ENCODE data around the gene OR51E2. TPM values are rescaled to one million over a fixed set of nuclear protein-coding genes. Genes with fewer than 3 reads are reported as not detected.

Gene OR51E2
- total RNA-seq, 2 donors from 2014 or later = not detected

DNA sequence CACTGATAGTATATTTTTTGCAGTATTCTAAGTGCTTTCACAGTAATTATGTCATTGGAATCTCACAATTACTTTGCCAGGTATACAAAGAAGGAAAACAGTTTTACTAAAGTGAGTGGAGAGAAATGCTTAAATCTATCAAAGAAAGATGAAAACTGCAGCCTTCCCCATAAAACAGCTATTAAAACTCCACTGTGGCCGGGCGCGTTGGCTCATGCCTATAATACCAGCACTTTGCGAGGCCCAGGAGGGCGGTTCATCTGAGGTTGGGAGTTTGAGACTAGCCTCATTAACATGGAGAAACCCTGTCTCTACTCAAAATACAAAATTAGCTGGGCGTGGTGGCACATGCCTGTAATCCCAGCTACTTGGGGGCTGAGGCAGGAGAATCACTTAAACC, 34.8 kb downstream of the OR51E2 start:
- Histone ChIP-seq H3K9me3 (ENCODE audit: control insufficient read depth, low read length) (no peaks in the 10 kb centered on the region), H3K4me3 (ENCODE audit: low read length) (no peak overlapping the region), H3K27me3 (ENCODE audit: control insufficient read depth, insufficient read depth, low read length, poor library complexity, severe bottlenecking) (no peaks in the 10 kb centered on the region), H3K9ac (ENCODE audit: extremely low read depth, low read length, poor library complexity, severe bottlenecking) (no peak overlapping the region), H3K4me1 (ENCODE audit: control insufficient read depth, insufficient read depth, low read length) (no peaks in the 10 kb centered on the region), H3K27ac (ENCODE audit: low read depth, low read length) (no peak overlapping the region), H3K36me3 (ENCODE audit: control insufficient read depth, insufficient read depth, low read length) (no peaks in the 10 kb centered on the region)
- WGBS, 2 experiments (ENCODE audit: insufficient coverage in 1 of 2, insufficient read length in 1 of 2) = 84 to 91% methylated on average over 5 to 6 of the region's 6 CpGs
- Mint-ChIP-seq H3K4me3 (no peak overlapping the region), H3K27me3 (ENCODE audit: insufficient read depth) (no peaks in the 10 kb centered on the region), H3K36me3 (ENCODE audit: low read depth) (no peaks in the 10 kb centered on the region), H3K4me1 (peaks cover 9% of the 10 kb centered on the region), H3K9me3 (no peaks in the 10 kb centered on the region), H3K27ac (no peak overlapping the region)
- TF ChIP-seq, protein P1, sequence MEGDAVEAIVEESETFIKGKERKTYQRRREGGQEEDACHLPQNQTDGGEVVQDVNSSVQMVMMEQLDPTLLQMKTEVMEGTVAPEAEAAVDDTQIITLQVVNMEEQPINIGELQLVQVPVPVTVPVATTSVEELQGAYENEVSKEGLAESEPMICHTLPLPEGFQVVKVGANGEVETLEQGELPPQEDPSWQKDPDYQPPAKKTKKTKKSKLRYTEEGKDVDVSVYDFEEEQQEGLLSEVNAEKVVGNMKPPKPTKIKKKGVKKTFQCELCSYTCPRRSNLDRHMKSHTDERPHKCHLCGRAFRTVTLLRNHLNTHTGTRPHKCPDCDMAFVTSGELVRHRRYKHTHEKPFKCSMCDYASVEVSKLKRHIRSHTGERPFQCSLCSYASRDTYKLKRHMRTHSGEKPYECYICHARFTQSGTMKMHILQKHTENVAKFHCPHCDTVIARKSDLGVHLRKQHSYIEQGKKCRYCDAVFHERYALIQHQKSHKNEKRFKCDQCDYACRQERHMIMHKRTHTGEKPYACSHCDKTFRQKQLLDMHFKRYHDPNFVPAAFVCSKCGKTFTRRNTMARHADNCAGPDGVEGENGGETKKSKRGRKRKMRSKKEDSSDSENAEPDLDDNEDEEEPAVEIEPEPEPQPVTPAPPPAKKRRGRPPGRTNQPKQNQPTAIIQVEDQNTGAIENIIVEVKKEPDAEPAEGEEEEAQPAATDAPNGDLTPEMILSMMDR (conservative IDR thresholded peaks at IDR 0.05) = no peak
- DNase-seq = no peak

DNA sequence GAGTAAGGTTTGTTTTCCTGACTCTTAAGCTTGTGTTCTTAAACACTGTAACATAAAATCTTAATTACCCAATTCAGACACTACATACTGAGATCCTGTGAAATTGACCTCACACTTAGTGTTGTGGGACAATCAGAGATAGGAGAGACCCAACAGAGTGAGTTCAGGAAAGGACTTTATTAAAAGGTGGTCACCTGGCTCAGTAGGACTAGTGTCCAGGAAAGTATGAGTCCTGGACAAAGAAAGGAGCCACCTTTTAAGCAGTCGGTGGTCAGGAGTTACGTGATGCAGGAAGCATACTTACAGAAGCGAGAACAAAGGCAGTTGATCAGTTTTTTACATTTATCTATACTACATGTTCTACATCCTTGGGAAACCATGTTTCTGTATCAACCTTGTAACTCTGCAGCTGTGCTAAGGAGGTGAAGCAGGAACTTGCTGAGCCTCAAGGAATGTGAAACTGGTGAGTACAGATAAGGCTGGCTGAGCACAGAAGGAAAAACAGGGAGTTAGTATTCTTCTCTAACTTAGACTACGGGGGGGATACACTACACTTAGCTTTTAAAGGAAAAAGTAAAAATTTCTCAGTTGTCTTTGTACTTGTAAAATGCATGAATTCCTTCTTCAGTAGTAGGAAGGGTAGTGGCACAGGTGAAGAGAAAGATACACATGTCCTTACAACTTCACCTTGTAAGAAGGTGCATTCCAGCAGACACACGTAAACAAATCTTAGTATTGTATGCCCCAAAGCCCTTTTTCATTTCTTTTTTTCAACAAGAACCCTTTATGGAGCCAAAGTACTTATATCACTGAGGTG, 38.8 kb downstream of the OR51E2 start:
- WGBS, 2 experiments (ENCODE audit: insufficient coverage in 1 of 2, insufficient read length in 1 of 2) = 83 to 93% methylated on average over 3 to 5 of the region's 5 CpGs
- Mint-ChIP-seq H3K27ac (peak overlapping the region; percentile 75), H3K36me3 (ENCODE audit: low read depth) (no peaks in the 10 kb centered on the region), H3K4me3 (no peak overlapping the region), H3K9me3 (no peaks in the 10 kb centered on the region), H3K27me3 (ENCODE audit: insufficient read depth) (no peaks in the 10 kb centered on the region), H3K4me1 (peaks cover 9% of the 10 kb centered on the region)
- no peaks in the 10 kb centered on the region for H3K27me3 ChIP-seq (ENCODE audit: control insufficient read depth, insufficient read depth, low read length, poor library complexity, severe bottlenecking)
- no peaks in the 10 kb centered on the region for H3K36me3 ChIP-seq (ENCODE audit: control insufficient read depth, insufficient read depth, low read length)
- no peaks in the 10 kb centered on the region for H3K9me3 ChIP-seq (ENCODE audit: control insufficient read depth, low read length)
- TF ChIP-seq, protein P1 (conservative IDR thresholded peaks at IDR 0.05) = no peak
- peak overlapping the region; percentile 7 for H3K4me3 ChIP-seq (ENCODE audit: low read length)
- no peak overlapping the region for H3K9ac ChIP-seq (ENCODE audit: extremely low read depth, low read length, poor library complexity, severe bottlenecking)
- no peak for DNase-seq
- H3K4me1 ChIP-seq (ENCODE audit: control insufficient read depth, insufficient read depth, low read length) = no peaks in the 10 kb centered on the region
- no peak overlapping the region for H3K27ac ChIP-seq (ENCODE audit: low read depth, low read length)

DNA sequence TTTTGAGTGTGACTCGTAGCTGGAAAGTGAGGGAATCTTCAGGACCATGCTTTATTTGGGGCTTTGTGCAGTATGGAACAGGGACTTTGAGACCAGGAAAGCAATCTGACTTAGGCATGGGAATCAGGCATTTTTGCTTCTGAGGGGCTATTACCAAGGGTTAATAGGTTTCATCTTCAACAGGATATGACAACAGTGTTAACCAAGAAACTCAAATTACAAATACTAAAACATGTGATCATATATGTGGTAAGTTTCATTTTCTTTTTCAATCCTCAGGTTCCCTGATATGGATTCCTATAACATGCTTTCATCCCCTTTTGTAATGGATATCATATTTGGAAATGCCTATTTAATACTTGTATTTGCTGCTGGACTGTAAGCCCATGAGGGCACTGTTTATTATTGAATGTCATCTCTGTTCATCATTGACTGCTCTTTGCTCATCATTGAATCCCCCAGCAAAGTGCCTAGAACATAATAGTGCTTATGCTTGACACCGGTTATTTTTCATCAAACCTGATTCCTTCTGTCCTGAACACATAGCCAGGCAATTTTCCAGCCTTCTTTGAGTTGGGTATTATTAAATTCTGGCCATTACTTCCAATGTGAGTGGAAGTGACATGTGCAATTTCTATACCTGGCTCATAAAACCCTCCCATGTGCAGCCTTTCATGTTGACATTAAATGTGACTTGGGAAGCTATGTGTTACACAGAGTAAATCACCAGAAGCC, 42.9 kb downstream of the OR51E2 start:
- H3K9ac ChIP-seq (ENCODE audit: extremely low read depth, low read length, poor library complexity, severe bottlenecking) = no peak overlapping the region
- Mint-ChIP-seq H3K4me1 (peaks cover 9% of the 10 kb centered on the region), H3K9me3 (no peaks in the 10 kb centered on the region), H3K27me3 (ENCODE audit: insufficient read depth) (peaks cover 7% of the 10 kb centered on the region), H3K27ac (no peak overlapping the region), H3K4me3 (no peak overlapping the region), H3K36me3 (ENCODE audit: low read depth) (no peaks in the 10 kb centered on the region)
- no peak overlapping the region for H3K27ac ChIP-seq (ENCODE audit: low read depth, low read length)
- no peak for DNase-seq
- H3K36me3 ChIP-seq (ENCODE audit: control insufficient read depth, insufficient read depth, low read length) = no peaks in the 10 kb centered on the region
- no peaks in the 10 kb centered on the region for H3K9me3 ChIP-seq (ENCODE audit: control insufficient read depth, low read length)
- H3K4me1 ChIP-seq (ENCODE audit: control insufficient read depth, insufficient read depth, low read length) = no peaks in the 10 kb centered on the region
- TF ChIP-seq, protein P1 (conservative IDR thresholded peaks at IDR 0.05) = no peak
- H3K4me3 ChIP-seq (ENCODE audit: low read length) = no peak overlapping the region
- peaks cover 21% of the 10 kb centered on the region for H3K27me3 ChIP-seq (ENCODE audit: control insufficient read depth, insufficient read depth, low read length, poor library complexity, severe bottlenecking)
- WGBS, 2 experiments (ENCODE audit: insufficient coverage in 1 of 2, insufficient read length in 1 of 2) = 83 to 90% methylated on average over 1 to 2 of the region's 2 CpGs

Data from endodermal cell (in vitro differentiated cells).